ENCODE data around the gene C6orf118. TPM values are rescaled to one million over a fixed set of nuclear protein-coding genes. Genes with fewer than 3 reads are reported as not detected.

The C6orf118 gene
- total RNA-seq, 2 experiments from 2014 or later: not detected

DNA sequence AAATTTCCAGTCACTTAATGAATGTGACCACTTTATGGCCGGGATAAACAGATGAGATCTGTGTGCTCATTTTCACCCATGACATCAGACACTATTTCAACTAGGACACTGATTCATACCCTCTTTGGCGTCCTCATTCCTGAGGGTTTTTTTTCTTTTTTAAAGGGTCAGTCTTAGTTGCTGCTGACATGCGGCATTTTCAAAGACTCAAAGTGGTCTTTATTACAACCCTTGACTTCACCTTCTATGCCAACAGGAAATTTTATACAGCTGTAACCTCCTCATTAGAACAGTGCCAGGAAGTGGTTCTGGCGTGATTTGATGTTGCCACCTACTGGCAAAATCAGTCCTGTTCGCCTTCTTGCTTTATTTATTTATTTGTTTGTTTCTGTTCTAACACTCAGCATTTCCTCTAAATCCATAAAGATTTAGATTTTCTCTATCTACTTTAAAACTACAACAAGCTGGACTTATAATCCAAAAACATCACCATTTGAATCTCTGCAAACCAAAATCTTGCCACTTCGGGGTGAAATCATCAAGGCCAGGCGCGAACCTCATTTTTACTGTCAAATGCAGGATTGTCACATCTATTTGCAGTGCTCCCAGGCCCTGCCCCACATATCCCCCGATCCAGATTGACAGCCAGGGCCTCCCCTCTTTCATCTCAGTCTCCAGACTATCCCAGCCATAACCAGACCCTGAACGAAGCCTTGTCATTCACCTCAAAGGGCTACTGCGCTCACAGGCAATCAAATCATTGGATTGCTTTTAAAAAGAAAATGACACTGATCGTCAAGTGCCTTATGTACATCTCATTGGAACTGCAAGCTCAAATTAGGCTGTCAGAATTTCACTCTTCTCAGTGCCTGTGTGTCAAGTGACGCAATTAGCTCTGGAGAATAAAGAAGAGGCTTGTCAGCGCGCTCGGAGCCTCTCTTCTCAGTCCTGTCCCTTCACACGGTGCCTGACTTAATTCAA, 77.5 kb downstream of the C6orf118 start:
- CTCF ChIA-PET: no interaction called here
- Mint-ChIP-seq H3K4me1 (no peaks in the 10 kb centered on the region), H3K27me3 (no peaks in the 10 kb centered on the region), H3K4me3 (no peak overlapping the region), H3K36me3 (no peaks in the 10 kb centered on the region), H3K27ac (no peak overlapping the region), H3K9me3 (ENCODE audit: low read depth) (peaks cover 18% of the 10 kb centered on the region)
- no peak for ATAC-seq
- DNase-seq: no peak

DNA sequence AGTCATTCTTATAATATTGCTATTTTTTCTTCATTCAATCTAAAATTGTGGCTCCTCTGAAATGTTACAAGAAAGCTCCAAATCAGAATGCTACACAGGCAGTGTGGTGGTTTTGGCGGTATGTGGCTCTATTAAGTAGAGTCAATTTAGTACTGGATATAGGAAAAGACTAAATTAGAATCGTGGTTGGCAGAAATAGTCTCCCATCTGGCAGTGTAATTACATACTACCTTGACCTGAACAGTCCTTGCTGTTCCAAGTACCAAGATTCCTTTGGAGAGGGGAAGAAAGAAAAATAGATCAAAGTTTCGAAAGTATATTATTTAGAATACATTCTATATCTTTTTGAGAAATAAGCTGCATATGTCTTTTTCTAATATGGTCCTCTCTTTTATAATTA, 78.2 kb downstream of the C6orf118 start:
- CTCF ChIA-PET: no interaction called here
- H3K9me3 Mint-ChIP-seq (ENCODE audit: low read depth): peaks cover 20% of the 10 kb centered on the region
- DNase-seq (no peak), ATAC-seq (no peak)
- no peak overlapping the region for H3K4me3 Mint-ChIP-seq
- no peaks in the 10 kb centered on the region for H3K36me3 Mint-ChIP-seq
- no peaks in the 10 kb centered on the region for H3K4me1 Mint-ChIP-seq
- H3K27ac Mint-ChIP-seq: no peak overlapping the region
- H3K27me3 Mint-ChIP-seq: no peaks in the 10 kb centered on the region

Measured in activated CD8-positive, alpha-beta memory T cell treated with anti-CD3 and anti-CD28 coated beads, Interleukin-2, amount 10 ng/mL, durations not matched to agents 7 days and 5 days (primary cell).